ENCODE data around the gene CNIH4.
"Not testable (repeated sequence)": the region's sequence is repeated elsewhere in the genome, so short reads cannot be mapped to it uniquely, and the experiment has no call there.

Gene CNIH4

DNA sequence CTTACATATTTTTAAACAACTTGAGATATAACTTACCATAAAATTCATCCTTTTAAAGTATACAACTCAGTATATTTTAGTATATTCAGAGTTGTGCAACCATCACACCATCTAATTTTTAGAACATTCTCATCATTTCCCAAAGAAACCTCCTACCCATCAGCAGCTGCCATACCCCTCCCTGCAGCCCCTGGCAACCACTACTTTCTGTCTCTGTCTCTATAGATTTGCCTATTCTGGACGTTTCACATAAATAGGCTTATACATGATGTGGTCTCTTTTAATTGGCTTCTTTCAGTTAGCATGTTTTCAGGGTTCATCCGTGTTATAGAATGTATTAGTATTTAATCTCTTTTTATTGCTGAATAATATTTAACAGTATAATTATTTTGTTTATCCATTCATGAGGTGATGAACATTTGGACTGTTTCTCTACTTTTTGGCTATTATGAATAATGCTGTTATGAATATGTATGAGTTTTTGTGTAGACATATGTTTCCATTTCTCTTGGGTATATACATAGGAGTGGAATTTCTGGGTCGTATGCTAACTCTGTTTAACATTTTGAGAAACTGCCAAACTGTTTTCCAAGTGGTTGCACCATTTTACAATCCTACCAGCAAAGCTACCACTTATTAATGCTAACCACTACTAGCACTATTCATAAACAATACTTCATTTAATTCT lies 48.4 kb downstream of the CNIH4 start:
- DNase-seq: no peak

GRCh38 chr1:224405604-224405970 lies 48.9 kb downstream of the CNIH4 start:
- DNase-seq: no peak

DNA sequence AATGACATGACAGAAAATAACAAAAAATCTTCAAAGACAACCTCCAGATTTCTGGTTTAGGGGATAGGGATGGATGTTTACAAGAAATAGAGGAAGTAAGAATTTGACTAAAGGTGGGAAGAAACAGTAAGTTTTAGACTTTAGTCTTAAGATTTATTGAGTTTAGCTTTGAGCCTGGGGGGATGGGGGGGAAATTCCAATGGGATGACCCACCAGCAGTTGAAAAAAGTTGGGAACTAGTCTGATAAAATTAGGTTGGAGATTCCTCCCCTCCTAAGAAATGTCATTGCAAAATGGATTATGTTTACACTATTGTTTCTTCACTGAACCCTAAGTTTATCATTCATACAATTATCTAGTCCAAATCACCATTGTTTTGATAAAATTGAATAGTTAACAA lies 49.5 kb downstream of the CNIH4 start:
- DNase-seq: no peak

DNA sequence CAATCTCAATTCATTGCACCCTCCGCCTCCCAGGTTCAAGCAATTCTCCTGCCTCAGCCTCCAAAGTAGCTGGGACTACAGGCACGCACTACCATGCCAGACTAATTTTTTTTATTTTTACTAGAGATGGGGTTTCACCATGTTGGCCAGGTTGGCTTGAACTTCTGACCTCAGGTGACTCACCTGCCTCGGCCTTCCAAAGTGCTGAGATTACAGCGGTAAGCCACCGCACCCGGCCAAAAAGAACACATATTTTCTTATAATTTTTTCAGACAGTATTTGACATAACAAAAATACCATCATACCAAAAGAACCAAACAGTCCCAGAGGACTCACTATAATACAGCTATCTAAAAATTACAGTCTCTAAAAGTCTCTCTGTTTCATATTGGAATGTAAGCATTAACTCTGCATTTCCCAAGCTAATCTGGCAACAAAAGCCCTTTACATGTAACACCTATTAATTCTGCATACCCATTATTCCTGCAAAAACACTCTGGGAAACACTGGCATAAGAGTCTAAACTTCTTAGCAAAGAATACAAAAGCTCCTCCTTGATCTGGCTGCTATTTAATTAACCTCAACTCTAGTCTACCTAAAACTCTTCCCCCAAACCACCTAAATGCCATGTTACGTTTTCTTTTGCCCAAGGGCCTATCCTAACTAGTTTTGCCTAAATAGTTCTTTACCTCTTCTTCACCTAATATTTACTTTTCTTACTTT lies 51.1 kb downstream of the CNIH4 start:
- no peak for DNase-seq

GRCh38 chr1:224408294-224408590 lies 51.6 kb downstream of the CNIH4 start:
- DNase-seq: no peak

GRCh38 chr1:224411766-224412165 lies 55.1 kb downstream of the CNIH4 start:
- no peak for DNase-seq

DNA sequence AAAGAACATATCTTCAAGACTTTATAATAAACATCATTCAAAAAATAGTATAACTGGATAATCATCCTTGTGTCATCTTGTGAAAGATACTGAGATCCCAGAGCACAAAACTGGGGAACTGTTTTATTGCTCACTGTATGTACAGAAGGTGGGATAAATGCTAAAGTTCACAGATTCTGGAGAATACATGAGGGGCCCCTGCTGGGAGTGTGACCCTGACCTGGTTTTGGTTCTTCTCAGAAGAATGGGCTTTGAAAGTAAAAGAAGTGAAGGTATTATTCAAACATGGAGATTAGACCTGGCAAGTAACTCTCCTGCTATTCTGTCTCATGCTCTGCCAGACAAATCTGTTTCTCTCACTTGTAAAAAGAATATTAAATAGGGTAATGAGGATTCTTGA lies 63.4 kb downstream of the CNIH4 start:
- DNase-seq: no peak

DNA sequence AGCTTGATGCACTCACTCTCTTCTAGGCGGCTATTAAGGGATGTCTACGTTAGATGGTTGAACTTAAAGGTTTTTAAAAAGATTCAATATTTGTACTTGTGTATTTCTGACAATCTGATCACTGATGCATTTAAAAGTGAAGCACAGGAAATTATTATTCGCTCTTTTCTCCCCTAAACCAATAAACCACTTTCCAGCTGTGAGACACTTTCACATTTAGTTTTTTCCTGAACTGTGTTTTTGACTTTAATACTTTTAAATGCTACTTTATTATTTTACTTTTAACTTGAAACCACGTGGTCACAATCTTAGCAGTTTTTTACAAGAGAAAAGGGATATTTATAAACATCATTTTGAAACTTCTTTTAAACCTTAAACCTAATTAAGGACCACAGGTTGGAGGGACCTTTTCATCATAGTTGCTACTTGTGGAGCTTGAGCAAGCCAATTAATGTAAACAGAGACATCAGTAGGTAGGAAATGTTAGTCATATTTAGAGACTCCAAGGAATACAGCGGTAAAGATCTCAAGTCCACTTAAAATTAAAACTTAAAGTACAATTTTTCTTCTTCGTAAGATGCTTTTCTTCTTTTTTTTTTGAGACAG lies 68.7 kb downstream of the CNIH4 start:
- DNase-seq: no peak

DNA sequence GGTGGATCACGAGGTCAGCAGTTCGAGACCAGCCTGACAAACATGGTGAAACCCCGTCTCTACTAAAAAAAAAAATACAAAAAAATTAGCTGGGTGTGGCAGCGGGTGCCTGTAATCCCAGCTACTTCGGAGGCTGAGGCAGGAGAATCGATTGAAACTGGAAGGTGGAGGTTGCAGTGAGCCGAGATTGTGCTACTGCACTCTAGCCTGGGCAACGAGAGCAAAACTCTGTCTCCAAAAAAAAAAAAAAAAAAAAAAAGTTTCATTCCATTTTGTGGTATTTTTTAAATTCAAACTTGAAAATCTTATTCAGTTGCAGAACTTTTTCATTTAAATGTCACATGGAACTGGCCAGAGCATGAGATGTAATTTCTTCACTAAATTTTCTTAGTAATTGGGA lies 70.2 kb downstream of the CNIH4 start:
- DNase-seq: not testable (repeated sequence)

DNA sequence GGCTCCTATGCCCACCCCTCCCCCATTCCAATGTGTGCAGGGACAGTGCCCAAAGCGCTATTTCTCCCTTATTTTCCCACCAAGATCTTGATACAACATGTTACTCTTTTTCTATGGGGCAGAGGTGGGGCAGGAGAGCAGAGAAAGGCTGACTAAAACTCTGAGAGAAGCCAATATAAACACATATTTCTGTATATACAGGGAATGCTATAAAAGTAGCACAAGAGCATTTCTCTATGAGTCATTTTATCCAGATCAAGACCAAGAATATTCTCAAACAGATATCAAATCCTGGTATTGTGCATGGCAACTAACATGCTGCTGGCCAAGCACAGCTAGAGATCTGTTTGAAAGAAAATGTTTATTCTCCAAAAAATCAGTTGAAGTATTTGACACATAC lies 70.7 kb downstream of the CNIH4 start:
- DNase-seq: no peak

GRCh38 chr1:224428713-224429112 lies 72.0 kb downstream of the CNIH4 start:
- DNase-seq: not testable (repeated sequence)
